Subcutaneous adipose tissue (tissue), 4 donors: ENCODE results near the gene SNX27. TPM values are rescaled to one million over a fixed set of nuclear protein-coding genes. Genes with fewer than 3 reads are reported as not detected.

Experiments used
- CTCF ChIP-seq: fragments of 450-650 bp; IDR thresholded peaks from one replicate; pipeline ENCODE4 v1.5.1; 2016; ENCODE audit warnings: low read depth, mild to moderate bottlenecking, control low read depth, antibody characterized with exemption, moderate library complexity
- total RNA-seq, 4 donors: library from RNA; depleted of rRNA; stranded (reverse); fragments of >200 nt; gene quantifications; one replicate each; pipeline ENCODE4 v1.1.0, GENCODE V29; 2016

SNX27 gene
- 10 to 100 TPM; 30.0 to 62.2 (median 46.6) TPM for total RNA-seq

- no peak for TF ChIP-seq CTCF
Observed at GRCh38 chr1:151611832-151612500, at the start of gene SNX27. SNX27 (plus strand) TSS chr1:151612050; CDS start chr1:151612202, 152 bp downstream.

GRCh38 chr1:151562661-151563060 is 49.2 kb upstream of the SNX27 start:
- no peak for TF ChIP-seq CTCF

- no peak for TF ChIP-seq CTCF
Observed at GRCh38 chr1:151563376-151563775, 48.5 kb upstream of the SNX27 start.

- TF ChIP-seq CTCF, result no peak
Observed at GRCh38 chr1:151565502-151566189, 46.2 kb upstream of the SNX27 start.

- no peak for TF ChIP-seq CTCF
Observed at GRCh38 chr1:151568626-151569088, 43.2 kb upstream of the SNX27 start.

GRCh38 chr1:151570819-151571218 is 41.0 kb upstream of the SNX27 start:
- TF ChIP-seq CTCF, result no peak
